GM19395 (cell line): Measurements from ENCODE around the gene SLC6A6.
"Not testable (repeated sequence)": the region's sequence is repeated elsewhere in the genome, so short reads cannot be mapped to it uniquely, and the experiment has no call there.

ENCODE experiments used
- ATAC-seq: cut with Tn5 transposase; IDR thresholded peaks from one replicate; pipeline ENCODE4 v1.9.1; 2021; ENCODE audit warnings: mild to moderate bottlenecking, moderate library complexity; ENCODE audit not compliant: unreplicated experiment

Gene SLC6A6

GRCh38 chr3:14434126-14434497 lies 31.7 kb downstream of the SLC6A6 start:
- ATAC-seq, result no peak

- no peak for ATAC-seq
These were observed 32.2 kb downstream of the SLC6A6 start for GRCh38 chr3:14434498-14435151.

- ATAC-seq, result no peak
These were observed 33.0 kb downstream of the SLC6A6 start for GRCh38 chr3:14435175-14436014.

GRCh38 chr3:14436954-14437281 lies 34.5 kb downstream of the SLC6A6 start:
- ATAC-seq, result no peak

- not testable (repeated sequence) for ATAC-seq
These were observed 35.3 kb downstream of the SLC6A6 start for GRCh38 chr3:14437705-14438104.

GRCh38 chr3:14438262-14438661 lies 35.9 kb downstream of the SLC6A6 start:
- no peak for ATAC-seq

GRCh38 chr3:14438929-14439328 lies 36.5 kb downstream of the SLC6A6 start:
- ATAC-seq, result no peak

GRCh38 chr3:14439501-14440167 lies 37.2 kb downstream of the SLC6A6 start:
- ATAC-seq, result no peak

- no peak for ATAC-seq
These were observed 37.7 kb downstream of the SLC6A6 start for GRCh38 chr3:14440168-14440518.

- no peak for ATAC-seq
These were observed 38.3 kb downstream of the SLC6A6 start for GRCh38 chr3:14440531-14441239.

GRCh38 chr3:14441240-14441919 lies 39.0 kb downstream of the SLC6A6 start:
- ATAC-seq, result no peak

- ATAC-seq, result no peak
These were observed 39.5 kb downstream of the SLC6A6 start for GRCh38 chr3:14441920-14442300.

GRCh38 chr3:14444380-14444779 lies 42.0 kb downstream of the SLC6A6 start:
- ATAC-seq, result no peak

GRCh38 chr3:14445773-14446172 lies 43.4 kb downstream of the SLC6A6 start:
- no peak for ATAC-seq

- no peak for ATAC-seq
These were observed 44.7 kb downstream of the SLC6A6 start for GRCh38 chr3:14446988-14447570.

GRCh38 chr3:14448063-14448462 lies 45.7 kb downstream of the SLC6A6 start:
- ATAC-seq, result no peak

GRCh38 chr3:14448756-14449727 lies 46.6 kb downstream of the SLC6A6 start:
- no peak for ATAC-seq

GRCh38 chr3:14450506-14450905 lies 48.1 kb downstream of the SLC6A6 start:
- ATAC-seq, result no peak

GRCh38 chr3:14450922-14451606 lies 48.7 kb downstream of the SLC6A6 start:
- no peak for ATAC-seq
